SIG-M5 (cell line): ENCODE measurements around the gene UQCRQ.

Experiments used
- DNase-seq: peaks from one replicate; lab custom pipeline; 2025; lab: John Stamatoyannopoulos, UW

UQCRQ gene

DNA sequence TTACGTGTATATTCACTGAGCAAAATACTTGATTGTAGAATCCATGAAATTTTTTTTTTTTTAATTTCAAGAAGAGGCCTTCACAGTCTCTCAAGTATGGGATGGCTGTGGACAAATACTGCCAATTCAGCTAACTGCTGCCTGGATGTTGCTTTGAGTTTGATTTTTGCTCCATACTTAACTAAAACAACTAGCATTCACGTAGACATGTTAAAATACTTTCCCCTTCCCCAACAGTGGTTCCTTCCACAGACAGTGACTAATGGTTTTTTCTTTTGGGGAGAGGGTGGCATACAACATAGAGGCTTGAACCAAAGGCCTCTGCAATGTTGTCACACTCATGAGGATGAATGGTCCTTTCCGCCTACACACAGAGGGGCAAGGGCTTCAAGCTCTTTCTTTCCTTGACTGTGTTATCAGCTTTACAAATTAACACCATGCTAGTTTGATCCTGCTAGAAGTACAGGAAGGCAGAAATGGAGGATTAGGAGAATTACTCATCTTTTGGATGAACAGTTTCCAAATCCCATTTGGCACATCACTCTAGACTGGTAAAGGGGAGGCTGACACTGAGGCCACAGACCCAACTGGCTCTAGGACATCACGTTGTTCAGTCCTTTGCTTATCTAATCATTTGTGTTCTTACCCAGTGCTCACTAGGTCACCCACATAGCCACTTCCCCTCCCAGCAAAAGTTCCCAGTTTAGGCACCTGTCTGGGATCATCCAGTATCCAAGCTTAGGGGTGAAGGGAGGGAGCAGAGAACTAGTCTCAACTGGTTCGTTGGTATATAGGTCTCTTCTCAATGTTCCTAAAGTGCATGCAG, 5.2 kb downstream of the UQCRQ start:
- no peak for DNase-seq

DNA sequence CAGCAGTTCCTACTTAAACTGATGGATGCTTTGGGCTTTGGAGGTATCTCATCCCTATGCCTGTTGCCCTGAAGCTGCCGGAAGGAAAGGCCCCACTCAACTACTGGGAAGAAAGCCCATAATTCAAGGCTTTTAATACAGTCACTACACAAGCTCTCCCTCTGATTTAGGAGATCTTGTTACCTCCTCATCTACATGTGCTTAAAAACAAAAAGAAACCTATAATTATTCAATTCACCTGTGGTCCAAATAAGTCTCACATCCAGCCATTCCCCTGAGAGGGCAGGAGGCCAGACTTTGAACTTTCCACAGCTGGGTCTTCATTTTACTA, 6.3 kb downstream of the UQCRQ start:
- no peak for DNase-seq

DNA sequence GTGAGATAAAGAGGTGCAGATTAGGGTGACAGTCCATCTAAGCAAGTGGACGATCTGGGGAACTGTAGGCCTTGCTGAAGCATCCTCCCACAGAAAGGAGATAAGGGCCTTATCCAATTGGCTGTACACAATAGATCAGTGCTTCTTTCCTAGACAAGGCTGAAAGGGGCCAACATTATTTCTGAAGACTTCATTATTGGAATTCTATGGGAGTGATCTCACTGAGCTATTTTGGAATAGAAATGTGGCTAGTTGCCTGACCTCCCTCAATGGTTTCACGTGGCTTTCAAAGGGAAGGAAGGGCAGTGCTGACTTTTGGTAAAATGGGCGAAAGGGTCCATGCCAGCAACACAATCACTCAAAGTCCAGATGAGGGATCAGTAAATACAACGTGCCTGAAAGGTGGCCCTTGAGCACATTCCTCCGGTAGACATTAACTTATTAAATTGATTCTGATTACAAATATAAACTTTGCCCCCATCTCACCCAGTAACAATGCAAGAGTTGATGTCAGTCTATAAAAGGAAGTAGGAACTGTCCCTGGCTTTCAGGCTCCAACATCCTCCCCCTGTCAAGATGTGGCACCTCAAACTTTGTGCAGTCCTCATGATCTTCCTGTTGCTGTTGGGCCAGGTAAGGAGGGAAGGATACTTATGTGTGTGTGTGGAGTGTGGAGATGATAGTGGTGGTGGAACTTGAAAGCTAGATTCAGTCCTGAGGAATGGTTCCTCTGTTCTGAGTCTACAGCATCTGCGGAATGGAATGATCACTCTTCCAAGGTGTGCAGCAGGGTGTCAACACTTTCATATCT, 6.9 kb downstream of the UQCRQ start, which contains the start of gene LEAP2:
Gene LEAP2 (plus strand): TSS at position 550 of the 811 bp plus-strand sequence. CDS start 27 bp downstream, at position 577.
- DNase-seq, result no peak

DNA sequence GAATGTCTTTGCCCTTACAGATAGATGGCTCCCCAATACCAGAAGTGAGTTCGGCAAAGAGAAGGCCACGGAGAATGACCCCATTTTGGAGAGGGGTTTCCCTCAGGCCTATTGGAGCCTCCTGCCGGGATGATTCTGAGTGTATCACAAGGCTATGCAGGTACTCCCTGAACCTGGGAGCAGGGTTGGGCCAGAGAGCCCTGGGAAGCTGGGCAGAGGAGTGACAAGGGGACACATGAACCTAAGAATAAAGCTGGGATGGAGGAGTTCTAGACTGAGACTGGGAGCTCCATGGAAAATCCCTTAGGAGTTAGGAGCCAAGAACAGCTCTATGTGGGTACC, 7.5 kb downstream of the UQCRQ start:
- no peak for DNase-seq

DNA sequence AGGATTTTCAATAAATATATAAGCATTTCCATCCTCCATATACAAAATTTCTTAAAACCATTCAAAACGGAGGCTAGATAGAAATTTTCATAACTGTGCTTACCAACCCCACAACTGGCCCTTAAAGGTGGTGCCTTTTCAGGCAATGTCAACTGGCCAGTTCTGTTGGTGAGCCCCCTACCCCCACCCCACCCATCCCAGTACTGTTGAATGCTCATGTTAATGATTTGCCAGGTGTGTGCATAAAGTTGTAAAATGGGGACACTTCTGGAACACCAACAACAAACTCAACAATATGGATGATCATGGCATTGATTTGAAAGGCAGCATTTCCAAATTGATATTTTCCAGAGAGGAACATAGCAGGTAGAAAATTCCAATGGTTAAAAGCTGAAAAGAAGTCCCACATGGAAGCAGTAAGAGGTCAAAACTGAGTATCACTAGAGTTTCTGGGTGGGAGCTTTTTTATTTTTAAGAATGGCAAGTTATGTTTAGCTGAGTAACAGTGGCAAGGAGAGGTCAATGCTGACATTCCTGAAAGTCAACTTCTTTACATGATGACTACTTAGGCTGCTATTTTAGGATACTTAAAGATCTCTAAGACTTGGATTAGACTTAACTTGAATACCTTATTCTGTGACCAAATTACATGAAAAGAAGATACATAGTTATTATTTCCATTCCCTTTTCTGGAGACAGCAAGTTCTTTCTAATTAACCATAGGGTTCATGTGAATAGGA, 9.7 kb downstream of the UQCRQ start:
- no peak for DNase-seq

DNA sequence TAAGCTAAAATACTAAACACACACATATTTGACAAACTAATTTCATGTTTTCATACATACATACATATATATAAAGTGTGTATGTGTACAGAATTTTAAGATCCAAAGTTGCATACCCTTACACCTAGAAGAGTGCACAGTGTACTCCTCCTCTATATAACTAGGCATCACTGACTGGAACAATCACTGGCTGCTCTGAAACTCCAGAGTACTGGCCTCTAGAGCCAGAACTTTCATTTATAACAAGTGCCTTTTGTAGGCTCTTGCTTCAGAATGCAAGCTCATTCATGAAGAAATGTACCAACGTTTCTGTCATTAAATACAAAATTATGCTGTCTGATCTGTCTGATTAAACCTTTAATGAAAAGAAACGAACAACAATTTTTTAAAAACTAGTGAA, 11.0 kb downstream of the UQCRQ start:
- no peak for DNase-seq

DNA sequence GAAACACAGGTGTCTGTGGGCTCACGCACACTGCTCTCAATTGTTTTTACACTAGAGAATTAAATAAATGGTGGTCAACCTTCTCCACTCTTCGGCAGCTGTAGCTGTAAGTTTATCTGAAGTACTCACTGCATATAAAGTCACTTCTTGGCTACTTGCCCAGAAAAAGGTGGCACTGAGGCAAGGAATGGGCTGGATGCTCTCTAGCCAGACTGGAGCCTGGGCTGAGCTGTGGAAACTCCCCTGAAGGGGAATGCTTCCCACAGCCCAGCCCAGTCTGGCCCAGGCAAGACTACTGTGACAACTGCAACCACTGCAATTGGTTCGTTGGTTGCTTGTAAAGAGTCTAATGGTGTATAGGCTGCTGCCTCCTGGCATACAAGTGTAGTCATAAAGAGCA, 11.5 kb downstream of the UQCRQ start:
- DNase-seq, result no peak

DNA sequence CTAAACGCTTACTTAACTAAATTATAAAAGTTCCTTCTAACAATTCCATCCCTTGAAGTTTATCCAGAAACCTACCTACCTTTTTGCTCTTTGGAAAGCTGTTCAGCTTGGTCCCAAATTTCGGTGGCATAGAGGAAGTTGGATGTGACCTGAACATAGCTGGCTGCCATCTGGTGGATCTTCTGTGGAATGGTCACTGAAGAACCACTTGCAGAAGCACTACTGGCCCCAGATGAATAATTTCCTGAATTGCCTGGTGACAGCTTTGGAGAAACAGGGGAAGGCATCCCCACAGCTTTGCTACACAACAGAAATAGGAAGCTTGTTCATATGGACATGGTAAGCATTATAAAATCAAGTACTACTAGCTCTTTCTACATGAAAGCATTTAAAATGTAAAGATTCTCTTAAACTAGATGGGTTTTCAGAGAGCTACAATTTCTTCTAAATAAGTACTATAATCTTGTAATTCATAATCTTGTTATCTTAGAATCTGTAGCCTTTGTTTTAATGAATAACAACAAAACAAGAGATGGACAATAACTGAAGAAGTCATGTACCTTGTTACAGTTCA, 16.9 kb downstream of the UQCRQ start:
- peak; percentile 28 for DNase-seq

DNA sequence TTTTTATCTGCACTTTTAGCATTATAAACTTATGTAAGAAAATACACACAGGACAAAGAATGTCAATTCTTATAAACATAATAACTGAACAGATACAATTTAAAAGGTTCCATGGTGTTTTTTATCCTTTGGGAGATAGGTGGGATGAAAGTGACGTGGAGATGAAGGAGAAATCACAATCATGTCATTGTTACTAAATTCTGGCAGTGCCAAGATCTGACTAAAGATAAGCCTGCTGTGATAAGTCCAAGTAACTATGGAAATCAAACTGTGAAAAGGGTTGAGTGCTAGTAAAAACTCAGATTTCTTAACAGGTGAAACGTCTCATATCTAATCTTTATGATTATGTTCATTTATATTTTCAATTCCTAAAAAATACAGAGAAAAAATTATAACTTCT, 18.1 kb downstream of the UQCRQ start:
- DNase-seq, result no peak

DNA sequence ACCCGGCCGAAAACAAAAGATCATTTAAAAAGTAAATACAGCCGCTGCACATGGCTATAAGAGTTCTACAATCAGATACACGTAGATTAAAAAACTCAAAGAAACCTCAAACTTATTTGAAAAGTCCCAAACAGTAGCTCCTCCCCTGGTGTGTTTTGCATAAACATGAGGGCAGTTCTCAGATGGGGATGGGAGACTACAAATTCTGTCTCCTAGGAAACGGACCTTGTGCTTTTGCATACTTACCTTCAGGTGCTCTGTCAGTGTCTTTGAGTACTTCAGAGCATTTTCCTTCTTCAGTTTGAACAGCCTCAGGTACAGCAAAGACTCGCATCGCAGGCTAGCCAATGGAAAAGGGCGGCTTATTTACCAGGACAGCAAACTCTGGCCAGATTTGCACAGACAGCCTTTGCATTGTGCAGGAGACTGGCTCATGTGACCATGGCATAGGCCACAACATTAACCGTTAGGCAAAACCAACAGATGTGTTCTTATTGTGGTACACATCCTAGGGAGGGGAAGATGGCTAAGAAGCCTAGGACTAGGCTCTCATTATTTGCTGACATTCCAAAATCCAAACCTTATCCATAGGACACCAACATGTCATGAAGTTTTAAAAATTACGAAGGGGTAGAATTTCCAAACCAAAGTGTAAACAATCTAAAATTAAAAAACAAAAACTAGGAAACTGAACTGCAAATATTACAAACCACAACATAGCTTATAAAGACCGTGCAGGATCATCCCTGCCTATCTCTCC, 19.8 kb downstream of the UQCRQ start:
- DNase-seq, result no peak

DNA sequence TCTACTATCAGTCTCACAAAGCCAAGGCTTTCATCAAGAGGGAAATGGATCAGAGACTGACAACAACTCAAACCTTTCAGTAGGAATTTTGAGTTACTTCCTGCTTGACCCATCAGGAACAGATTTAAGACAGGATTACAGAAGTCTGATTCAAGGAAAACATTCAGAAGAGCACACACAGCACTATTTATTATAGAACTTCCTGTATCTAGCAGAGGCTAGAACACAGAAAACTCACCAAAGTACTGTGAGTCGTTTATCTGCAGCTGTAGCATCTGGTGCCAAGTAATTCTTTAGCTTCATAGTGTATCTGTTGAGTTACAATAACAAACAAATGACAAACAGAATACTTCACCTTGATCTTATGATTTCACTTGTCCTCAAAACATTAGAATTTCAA, 20.8 kb downstream of the UQCRQ start:
- no peak for DNase-seq

DNA sequence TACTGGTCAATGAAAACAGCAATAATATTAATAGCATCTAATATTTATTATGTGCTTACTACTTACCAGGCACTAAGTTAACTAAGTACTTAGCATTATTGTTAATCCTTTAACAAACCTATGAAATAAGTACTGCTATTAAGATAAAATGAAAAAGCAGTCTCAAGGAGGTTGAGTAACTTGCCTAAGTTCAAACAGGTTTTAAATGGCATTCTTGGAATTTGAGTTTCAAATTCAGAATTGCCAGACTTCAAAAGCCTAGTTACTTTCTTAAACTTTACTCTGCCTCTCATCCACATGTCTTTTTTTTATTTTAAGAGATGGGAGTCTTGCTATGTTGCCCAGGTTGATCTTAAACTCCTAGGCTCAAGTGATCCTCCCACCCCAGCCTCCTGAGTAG, 23.1 kb downstream of the UQCRQ start:
- no peak for DNase-seq

DNA sequence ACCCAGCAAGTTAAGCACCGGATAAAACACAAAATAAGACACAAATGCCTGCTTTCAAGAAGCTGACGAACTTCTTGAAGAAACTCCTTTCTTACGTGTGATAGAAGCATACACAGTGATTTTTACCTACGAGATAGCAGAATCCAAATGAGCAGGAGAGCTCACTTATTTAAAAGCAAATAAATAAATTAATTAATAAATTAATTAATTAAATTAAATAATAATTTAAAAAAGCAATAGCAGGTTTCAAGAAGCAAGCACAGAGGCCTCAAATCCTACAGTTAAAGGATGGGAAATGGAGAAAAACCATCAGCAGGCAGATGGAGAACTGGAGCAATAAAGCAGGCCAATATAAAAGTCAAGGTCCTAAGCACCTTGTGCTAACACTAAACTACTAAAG, 24.4 kb downstream of the UQCRQ start:
- no peak for DNase-seq

DNA sequence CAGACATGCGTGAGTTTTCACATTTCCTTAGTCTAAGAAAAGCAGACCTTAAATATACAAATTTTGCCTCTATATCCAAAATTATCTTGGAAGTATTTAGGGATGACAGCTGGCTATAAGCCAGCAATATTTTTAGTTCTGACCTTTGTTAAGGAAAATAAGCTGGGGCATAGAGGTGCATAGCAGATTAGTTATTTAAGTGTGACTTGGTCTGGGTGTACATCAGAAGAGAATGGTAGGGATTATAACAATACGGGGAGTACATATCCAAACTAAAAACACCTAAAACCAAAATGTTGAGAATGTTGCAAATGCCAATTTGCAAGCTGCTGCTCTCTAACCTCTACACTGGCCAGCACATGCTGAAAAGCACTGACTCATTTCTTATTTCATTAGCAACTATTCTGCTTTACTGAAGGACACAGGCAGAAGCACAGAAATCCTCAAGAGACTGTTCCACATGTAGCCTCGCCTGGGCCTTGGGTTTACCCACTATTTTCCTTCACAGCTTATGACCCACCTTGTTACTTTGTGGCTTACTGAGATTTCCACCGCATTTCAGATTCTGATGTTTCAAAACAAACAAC, 29.4 kb downstream of the UQCRQ start:
- no peak for DNase-seq

DNA sequence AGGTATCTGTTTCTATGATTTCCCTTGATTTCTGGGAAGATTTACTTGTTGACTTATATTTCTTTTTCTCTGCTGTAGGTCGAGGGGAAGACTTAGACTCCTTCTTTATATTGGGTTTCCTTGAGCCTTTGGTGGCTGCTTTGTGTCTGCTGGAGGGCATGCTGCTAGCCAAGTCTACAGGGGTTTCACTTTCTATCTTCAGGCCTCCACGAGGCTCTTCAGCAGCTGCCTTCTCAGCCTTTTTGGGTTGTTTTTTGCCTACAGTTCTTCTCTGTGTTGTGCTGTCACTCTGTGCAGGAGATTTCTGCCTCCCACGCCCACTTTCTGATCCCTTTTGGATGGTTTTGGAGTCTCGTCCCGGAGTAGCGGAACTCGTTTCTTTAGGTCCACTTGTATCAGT, 30.2 kb downstream of the UQCRQ start:
- no peak for DNase-seq

DNA sequence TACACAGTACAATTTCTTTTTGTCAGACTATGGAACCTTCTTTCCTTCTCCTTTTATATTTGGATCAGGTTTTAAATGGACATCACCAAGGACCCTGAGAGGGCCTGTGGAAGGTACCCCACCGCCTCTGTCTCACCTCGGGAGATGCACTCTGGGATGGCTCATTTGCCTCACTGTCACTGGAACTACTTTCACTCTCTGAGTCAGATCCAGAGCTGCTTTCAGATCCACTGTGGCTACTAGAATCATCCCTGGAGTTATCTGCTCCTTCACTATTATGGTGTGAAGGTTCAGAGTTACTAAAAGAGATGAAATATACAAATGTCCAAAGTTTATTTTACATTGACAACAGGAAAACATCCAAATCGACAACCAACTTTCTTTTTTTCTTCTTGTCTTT, 31.7 kb downstream of the UQCRQ start:
- DNase-seq, result no peak

DNA sequence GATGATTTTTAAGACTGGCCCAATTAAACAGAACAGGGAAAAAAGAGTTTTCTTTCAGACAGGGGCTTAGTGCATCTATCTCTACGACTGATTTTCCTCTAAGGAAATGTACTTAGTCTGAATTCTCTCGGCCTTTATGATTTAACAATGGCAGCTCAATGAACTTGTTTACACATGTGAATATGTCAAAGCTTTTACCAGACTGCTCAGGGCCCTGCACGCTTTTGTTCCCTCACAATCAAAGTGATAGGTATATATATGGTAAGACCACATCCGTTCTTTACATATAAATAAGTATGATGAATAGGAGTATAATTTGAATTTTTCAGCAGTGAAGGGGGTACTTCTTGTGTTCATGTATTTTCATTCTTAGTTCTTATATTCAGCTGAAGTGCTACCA, 34.6 kb downstream of the UQCRQ start:
- DNase-seq, result no peak

DNA sequence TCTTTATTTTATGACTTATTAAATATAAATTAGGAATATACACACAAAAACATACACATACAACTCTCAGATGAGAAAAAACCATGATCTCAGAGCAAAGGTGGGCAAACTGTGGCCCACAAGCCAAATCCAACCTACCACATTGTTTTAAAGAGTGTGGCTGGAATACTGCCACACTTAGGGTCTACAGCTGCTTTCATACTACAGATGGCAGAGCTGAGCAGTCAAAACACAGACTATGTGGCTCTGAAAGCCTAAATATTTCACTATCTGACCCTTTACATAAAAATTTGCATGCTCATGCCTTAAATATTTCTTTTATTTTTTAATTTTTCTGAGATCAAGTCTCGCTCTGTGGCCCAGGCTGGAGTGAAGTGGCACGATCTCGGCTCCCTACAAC, 35.3 kb downstream of the UQCRQ start:
- DNase-seq, result no peak

DNA sequence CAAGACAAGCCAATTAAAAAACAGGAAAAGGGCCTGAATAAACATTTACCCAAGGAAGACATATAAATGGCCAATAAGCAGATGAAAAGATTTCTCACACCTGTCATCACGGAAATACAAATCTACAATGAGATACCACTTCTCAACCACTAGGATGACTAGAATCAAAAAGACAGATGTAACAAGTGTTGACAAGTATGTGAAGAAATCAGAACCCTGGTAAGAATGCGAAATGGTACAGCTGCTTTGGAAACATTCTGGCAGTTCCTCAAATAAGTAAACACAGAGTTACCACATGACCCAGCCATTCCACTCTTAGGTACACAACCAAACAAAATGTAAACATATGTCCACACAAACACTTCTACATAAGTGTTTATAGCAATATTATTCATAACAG, 39.5 kb downstream of the UQCRQ start:
- no peak for DNase-seq

DNA sequence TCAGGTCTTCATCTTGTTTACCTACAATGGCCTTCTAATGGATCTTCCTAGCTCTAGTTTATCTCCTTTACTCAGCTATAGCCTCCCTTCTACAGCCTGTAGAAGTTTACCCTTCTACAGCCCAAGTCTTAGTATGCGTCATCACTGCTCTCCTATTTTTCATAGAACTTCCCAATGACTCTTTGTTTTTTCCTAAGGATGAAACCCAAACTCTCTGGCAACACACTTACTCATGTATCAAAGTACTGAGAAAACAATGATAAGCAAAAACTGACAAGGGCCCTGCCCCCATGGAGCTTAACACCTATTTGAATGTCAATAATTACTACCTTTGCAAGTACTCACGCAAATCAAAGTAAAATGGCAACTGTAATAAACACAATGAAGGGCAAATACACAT, 40.7 kb downstream of the UQCRQ start:
- no peak for DNase-seq

DNA sequence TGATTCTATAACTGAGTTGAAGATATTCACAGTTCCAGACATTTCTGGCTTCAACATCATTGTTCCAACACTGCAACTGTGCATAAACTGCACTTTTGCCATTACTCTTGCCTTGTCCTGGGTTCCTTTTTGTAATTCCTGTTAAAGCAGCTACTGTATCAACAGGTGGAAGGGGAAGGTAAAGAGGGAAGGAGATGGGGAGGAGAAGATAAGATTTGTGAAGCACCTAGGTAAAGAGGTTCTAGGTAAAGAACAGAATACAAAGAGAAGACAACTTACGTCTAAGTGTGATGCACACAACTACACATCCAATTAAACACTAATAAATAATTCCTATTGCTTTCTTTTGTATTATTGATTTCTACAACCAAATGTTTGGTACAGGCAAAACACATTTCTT, 43.3 kb downstream of the UQCRQ start:
- no peak for DNase-seq
